ENCODE results near the gene PIGK.

- TF ChIP-seq, protein P1, sequence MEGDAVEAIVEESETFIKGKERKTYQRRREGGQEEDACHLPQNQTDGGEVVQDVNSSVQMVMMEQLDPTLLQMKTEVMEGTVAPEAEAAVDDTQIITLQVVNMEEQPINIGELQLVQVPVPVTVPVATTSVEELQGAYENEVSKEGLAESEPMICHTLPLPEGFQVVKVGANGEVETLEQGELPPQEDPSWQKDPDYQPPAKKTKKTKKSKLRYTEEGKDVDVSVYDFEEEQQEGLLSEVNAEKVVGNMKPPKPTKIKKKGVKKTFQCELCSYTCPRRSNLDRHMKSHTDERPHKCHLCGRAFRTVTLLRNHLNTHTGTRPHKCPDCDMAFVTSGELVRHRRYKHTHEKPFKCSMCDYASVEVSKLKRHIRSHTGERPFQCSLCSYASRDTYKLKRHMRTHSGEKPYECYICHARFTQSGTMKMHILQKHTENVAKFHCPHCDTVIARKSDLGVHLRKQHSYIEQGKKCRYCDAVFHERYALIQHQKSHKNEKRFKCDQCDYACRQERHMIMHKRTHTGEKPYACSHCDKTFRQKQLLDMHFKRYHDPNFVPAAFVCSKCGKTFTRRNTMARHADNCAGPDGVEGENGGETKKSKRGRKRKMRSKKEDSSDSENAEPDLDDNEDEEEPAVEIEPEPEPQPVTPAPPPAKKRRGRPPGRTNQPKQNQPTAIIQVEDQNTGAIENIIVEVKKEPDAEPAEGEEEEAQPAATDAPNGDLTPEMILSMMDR (IDR thresholded peaks at IDR 0.05; ENCODE audit: low read depth, low read length, poor library complexity, severe bottlenecking): no peak
- TF ChIP-seq EZH2phosphoT487 (IDR thresholded peaks at IDR 0.05; ENCODE audit: borderline replicate concordance, low read length): no peak
These were observed 13.6 kb upstream of the PIGK start for GRCh38 chr1:77232829-77233228.
